ENCODE measurements around the gene SLC39A13.

SLC39A13 gene

GRCh38 chr11:47383071-47383470, 25.3 kb upstream of the SLC39A13 start:
- in situ Hi-C loops (cut with MboI; ENCODE audit: low sequenced_read_pairs) = no loop called here

GRCh38 chr11:47384498-47384897, 23.9 kb upstream of the SLC39A13 start:
- in situ Hi-C loops (cut with MboI; ENCODE audit: low sequenced_read_pairs) = no loop called here

GRCh38 chr11:47387944-47388696, 20.3 kb upstream of the SLC39A13 start:
- in situ Hi-C loops (cut with MboI; ENCODE audit: low sequenced_read_pairs) = no loop called here

- in situ Hi-C loops (cut with MboI; ENCODE audit: low sequenced_read_pairs) = no loop called here
Observed at GRCh38 chr11:47388697-47389576, 19.5 kb upstream of the SLC39A13 start.

GRCh38 chr11:47389577-47390421, 18.6 kb upstream of the SLC39A13 start:
- in situ Hi-C loops (cut with MboI; ENCODE audit: low sequenced_read_pairs) = no loop called here

GRCh38 chr11:47390422-47390760, 18.0 kb upstream of the SLC39A13 start:
- in situ Hi-C loops (cut with MboI; ENCODE audit: low sequenced_read_pairs) = no loop called here

- in situ Hi-C loops (cut with MboI; ENCODE audit: low sequenced_read_pairs) = no loop called here
Observed at GRCh38 chr11:47391077-47391583, 17.3 kb upstream of the SLC39A13 start.

GRCh38 chr11:47391711-47392432, 16.5 kb upstream of the SLC39A13 start:
- in situ Hi-C loops (cut with MboI; ENCODE audit: low sequenced_read_pairs) = no loop called here

GRCh38 chr11:47392546-47393162, 15.7 kb upstream of the SLC39A13 start:
- in situ Hi-C loops (cut with MboI; ENCODE audit: low sequenced_read_pairs) = no loop called here

GRCh38 chr11:47393163-47394049, 15.0 kb upstream of the SLC39A13 start:
- in situ Hi-C loops (cut with MboI; ENCODE audit: low sequenced_read_pairs) = no loop called here

- in situ Hi-C loops (cut with MboI; ENCODE audit: low sequenced_read_pairs) = no loop called here
Observed at GRCh38 chr11:47394050-47394321, 14.4 kb upstream of the SLC39A13 start.

GRCh38 chr11:47394322-47395222, 13.8 kb upstream of the SLC39A13 start:
- in situ Hi-C loops (cut with MboI; ENCODE audit: low sequenced_read_pairs) = no loop called here

- in situ Hi-C loops (cut with MboI; ENCODE audit: low sequenced_read_pairs) = no loop called here
Observed at GRCh38 chr11:47395223-47396048, 13.0 kb upstream of the SLC39A13 start.

- in situ Hi-C loops (cut with MboI; ENCODE audit: low sequenced_read_pairs) = no loop called here
Observed at GRCh38 chr11:47396049-47396320, 12.4 kb upstream of the SLC39A13 start.

GRCh38 chr11:47398011-47398410, 10.4 kb upstream of the SLC39A13 start:
- in situ Hi-C loops (cut with MboI; ENCODE audit: low sequenced_read_pairs) = no loop called here

- in situ Hi-C loops (cut with MboI; ENCODE audit: low sequenced_read_pairs) = no loop called here
Observed at GRCh38 chr11:47398551-47398950, 9.8 kb upstream of the SLC39A13 start.

- in situ Hi-C loops (cut with MboI; ENCODE audit: low sequenced_read_pairs) = no loop called here
Observed at GRCh38 chr11:47399860-47400767, 8.3 kb upstream of the SLC39A13 start.
